GM18870 (cell line): ENCODE measurements around the gene AKT2.

Source experiments
- ATAC-seq: cut with Tn5 transposase; IDR thresholded peaks from one replicate; pipeline ENCODE4 v1.9.1; 2021; ENCODE audit warnings: moderate library complexity; ENCODE audit not compliant: unreplicated experiment

Gene AKT2

DNA sequence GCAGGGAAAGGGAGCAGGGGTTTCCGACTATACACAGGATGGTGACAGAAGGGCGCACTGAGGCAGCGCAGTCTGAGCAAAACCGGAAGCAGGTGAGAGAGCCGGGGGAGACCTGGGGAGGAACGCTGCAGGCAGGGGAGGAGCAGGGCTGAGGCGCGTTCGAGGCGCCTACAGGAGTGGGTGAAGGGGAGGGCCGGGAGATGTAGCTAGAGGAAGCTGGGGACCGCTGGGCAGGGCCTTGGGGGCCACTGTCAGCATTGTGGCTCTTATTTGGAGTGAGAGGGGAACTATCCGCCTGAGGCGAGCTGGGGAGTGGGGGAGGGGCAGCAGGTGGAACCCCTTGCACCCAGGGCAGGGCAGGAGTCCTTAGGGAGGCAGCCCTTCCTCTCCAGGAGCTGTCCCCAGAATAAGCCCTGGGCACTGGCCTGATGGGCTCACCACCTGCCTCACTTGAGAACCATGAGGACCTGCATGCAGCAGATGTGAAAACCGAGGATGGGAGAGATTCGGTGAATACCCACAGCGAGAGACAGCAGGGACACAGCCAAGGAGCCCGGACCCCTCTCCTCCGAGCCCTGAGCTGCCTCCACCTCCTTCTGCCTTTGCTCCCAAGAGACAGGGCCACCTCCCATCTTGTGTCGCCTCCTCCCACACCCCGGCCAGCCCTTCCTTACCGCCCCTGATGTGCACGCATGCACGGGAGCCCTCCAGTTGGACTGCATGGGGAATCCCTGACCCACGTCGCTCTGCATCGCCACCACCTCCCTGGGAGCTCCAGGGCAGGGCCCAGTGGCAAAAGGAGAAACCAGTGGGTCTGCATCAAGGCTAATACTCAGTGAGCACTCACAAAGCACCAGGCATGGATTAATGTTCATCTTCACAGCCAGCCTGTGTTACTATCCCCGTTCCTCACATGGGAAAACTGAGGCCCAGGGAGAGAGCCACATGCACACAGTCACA lies 10.3 kb downstream of the AKT2 start:
- ATAC-seq, result no peak

DNA sequence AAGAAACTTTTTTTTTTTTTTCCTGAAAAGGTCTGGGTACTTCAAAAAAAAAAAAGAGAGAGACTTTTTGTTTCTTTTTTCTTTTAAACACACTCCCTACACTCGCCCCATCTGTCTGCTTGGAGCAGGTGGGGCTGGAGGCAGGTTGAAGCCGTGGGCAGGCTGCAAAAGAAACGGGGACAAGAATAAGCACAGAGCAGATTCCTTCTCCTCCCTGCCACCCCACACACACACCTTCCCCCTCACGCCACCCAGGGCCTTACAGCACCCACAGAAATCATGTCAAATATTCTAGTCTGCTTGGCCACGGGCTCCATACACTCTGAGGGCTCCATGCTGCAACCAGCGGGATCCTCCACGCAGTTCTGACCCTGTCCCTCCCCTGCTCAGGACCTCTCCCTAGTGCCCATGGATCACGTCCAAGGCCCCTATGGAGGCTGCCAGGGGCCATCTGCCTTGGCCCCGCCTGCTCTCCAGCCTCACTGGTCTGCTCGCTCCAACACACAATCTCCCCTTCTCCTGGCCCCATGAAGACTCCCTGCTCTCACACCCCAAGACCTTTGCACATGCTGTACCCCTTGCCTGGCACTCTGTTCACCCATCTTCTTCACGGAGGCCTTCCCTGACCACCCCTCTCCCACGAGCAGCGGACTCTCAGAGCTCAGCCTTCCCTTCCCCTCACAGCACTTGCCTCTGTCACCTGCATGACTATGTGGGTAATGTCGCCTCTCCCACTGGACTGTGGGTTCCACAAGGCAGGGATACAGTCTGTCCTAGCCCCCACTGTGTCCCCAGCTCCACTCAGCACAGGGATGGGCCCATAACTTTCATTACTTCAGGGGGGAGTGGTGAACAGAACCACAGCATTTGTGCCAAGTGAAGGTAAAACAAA lies 11.4 kb downstream of the AKT2 start:
- no peak for ATAC-seq

GRCh38 chr19:40272261-40272660 lies 12.9 kb downstream of the AKT2 start:
- ATAC-seq, result no peak

- ATAC-seq, result no peak
Measured at GRCh38 chr19:40271706-40272105, 13.4 kb downstream of the AKT2 start.

DNA sequence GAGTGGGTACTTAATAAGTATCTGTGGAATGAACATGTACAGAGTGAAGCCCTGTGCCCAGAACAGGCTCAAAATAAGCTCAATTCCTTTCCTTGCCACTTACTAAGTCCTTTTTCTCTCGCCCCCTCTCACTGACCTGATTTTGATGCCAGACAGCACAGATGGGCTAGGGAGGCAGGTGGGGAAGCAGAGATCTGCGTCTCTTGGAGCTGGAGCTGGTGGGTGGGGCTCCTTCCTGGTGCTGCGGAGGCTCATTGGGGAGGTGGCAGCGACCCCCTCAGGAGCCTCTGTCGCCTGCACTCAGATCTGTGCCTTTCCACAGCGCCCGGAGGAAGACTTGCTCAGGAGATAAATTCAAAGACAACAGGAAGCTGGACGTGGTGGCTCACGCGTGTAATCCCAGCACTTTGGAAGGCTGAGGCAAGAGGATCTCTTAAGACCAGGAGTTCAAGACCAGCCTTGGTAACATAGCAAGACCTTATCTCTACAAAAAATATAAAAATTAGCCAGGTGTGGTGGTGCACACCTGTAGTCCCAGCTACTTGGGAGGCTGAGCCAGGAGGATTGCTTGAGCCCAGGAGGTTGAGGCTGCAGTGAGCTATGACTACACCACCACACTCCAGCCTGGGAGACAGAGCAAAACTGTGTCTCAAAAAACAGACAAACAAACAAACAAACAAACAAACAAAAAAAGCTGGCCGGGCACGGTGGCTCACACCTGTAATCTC lies 14.6 kb downstream of the AKT2 start:
- ATAC-seq, result no peak

- no peak for ATAC-seq
Measured at GRCh38 chr19:40269216-40269940, 15.8 kb downstream of the AKT2 start.

DNA sequence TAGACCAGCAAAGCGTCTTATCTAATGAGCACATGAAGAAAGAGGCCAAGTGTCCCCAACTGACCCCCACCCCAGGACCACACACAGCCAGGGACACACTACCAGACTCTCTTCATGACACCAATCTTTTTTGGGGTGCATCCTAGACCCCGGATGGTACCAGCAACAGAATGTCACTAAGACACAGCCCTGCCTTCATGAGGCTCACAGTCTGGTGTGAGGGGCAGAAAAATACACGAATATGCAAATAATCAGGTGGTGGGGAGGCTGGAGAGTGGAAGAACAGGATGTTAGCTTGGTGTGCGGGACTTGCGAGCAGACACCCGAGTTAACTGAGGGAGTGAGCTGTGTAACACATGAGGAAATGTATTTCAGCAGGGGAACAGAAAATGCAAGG lies 17.5 kb downstream of the AKT2 start:
- no peak for ATAC-seq

DNA sequence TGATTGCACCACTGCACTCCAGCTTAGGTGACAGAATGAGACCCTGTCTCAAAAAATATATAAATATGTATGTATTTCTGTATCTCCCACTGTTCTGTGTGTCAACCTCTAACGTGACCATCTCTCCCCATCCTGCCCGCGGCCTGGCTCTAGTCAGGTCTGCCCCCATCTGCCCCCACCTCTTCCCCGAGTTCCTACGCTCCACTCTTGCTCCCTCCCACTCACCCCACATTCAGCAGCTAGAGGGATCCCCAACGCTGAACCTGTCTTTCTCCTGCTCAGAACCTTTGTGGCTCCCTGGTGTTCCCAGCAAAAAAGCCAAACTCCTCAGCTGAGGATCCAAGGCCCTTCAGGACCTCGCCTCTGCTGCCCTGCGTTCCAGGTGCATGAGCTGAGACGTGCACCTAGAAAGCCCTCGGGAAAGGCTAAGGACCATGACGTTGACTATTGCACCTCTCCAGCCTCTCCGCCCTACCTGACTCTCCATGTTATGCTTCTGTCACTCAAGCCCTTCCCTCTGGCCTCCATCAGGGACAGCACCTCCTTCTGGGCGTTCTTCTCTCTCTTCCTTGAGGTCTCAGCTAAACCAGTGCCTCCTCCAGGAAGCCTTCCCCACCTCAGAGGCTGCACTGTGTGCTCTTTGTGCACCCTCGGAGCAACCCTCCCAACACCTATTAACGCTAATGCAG lies 18.1 kb downstream of the AKT2 start:
- no peak for ATAC-seq

DNA sequence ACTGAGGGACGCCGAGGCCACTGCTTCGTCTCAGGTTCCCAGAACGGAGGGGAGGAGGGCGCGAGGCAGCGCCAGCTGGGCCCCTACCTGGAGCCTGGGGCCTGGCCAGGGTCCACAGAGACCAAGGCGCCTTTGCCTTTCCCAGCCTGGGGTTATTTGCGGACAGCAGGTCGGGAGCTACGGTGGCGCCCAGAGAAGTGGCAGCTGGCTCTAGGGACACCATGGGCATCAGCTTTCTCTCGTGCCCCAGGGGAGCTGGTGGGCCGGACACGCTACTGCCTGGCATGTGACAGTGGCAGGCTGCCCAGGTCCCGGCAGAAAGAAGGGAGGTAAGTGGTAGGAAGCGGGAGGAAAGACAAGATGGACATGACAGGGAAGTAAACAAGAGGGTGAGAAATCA lies 19.0 kb downstream of the AKT2 start:
- no peak for ATAC-seq

DNA sequence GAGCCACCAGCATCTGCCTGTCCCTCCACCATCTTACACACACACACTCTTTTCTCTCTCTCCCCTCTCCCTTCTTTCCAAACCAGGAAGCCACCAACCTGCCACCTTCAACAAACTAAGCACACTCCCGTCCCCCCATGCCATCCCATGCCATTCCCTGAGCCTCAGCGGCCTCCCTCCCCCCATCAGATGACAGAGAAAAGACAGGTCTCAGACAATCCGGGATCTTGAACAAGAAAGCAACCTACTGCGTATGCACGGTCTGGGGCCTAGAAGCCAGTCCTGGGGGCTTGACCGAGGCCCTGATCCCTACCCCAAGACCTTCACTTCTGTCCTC lies 19.4 kb downstream of the AKT2 start:
- ATAC-seq, result no peak

DNA sequence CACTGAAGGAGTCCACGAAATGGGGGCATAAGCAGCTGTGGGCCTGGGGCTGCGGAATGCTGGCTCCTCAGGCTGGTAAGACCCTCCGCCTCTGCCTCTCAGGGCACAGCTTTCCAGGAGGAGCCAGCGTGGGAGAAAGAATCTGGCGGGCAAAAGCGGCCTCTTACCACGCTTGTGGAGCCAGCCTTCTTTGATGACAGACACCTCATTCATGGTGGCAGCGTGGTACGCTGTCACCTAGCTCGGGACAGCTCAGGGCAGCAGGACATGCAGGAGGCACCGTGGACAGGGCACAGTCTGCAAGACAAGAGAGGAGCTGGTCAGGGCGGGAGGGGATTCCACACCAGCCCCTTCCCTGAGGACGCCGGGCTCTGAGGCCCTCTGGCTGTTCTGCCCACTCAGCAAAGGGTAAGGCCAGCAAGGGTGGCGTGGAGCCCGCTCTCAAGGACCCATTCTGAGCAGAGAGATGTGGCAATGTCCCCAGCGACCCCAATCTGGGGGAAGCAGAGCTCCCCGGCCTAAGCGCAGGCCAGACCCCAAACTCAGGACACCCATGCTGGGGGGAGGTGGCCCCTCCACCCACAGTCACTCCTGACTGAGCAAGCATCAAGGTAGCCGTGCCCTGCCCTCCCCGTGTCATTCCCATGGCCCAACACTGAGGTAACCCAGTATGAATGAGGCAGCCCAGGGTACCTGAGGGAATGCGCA lies 19.9 kb downstream of the AKT2 start:
- no peak for ATAC-seq

- ATAC-seq, result no peak
Measured at GRCh38 chr19:40264314-40265054, 20.7 kb downstream of the AKT2 start.

DNA sequence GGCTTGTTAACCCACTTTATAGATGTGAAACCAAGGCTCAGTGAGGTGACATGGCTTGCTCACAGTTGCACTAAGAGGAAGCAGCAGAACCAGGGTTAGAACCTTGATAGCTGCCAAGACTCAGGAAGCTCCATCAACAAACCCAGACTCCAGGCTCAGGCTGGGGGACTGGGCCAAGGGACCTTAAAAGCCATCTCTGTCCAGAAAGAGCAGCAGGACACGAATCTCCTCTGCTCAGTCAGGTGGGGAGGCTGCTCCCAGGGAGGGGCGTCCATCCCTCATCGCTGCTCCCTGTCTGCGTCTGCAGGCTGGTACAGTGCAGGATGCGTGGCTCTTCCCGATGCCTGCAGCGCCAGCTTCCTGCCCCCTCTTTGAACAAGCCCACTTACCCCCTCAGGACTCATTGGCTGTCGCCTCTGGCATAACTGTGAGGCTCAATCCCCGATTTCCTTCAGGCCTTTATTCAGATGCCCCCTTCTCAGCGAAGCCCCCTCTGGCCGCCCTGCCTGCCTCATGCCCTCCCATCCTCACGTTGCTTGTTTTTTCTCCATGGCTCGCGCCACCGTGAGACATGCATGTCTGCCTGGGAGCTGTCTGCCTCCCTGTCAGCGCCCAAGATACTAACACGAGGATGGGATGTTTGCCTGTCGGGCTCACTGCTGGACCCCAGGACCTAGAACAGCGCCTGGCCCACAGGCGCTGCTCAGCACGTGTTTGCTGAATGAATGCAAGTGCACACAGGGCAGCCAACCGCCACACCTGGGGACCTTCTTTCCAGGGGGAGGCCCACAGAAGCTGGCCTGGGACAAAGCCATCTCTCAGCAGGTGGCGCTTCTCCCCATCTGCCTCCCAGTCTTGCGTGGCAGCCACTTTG lies 21.5 kb downstream of the AKT2 start:
- ATAC-seq, result no peak

- ATAC-seq, result no peak
Measured at GRCh38 chr19:40262422-40262821, 22.7 kb downstream of the AKT2 start.

DNA sequence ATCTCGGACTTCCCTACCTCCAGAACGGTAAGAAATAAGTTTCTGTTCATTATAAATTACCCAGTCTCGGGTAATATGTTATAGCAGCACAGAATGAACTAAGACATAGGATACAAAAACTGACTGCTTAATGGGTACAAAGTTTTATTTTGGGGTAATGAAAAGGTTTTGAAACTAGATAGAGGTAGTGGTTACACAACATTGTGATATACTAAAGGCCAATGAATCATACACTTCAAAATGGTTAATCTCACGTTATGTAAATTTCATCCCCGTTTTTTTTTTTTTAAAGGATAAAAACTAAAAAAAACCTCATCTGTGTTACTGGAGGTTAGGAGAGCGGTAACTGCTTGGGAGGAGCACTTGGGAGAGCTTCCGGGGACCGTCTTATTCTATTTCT lies 23.5 kb downstream of the AKT2 start:
- ATAC-seq, result no peak

- no peak for ATAC-seq
Measured at GRCh38 chr19:40257096-40257517, 28.0 kb downstream of the AKT2 start.

DNA sequence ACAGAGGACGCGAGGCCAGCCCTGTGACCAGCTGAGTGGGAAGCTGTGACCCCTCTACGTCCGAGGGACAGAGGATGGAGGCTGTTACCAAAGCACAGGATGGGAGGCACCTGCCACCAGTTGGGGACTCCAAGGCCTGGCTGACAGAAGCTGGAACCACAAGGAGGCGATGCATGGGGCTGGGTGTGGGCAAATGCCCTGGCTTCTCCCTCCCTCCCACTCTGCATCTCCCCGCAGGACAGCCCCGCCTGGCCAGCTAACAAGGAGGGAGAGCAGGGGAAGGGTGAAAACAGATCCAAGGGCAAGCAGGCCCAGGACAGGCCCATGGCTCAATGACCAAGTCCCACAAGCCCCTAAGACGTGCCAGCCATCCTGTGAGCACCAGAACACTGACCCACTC lies 28.6 kb downstream of the AKT2 start:
- no peak for ATAC-seq
